ENCODE measurements around the gene IGF2BP2. TPM values are rescaled to one million over a fixed set of nuclear protein-coding genes. Genes with fewer than 3 reads are reported as not detected.

The IGF2BP2 gene
- total and polyA plus RNA-seq, 3 experiments from 2014 or later = 0.42 TPM; not detected in 1

DNA sequence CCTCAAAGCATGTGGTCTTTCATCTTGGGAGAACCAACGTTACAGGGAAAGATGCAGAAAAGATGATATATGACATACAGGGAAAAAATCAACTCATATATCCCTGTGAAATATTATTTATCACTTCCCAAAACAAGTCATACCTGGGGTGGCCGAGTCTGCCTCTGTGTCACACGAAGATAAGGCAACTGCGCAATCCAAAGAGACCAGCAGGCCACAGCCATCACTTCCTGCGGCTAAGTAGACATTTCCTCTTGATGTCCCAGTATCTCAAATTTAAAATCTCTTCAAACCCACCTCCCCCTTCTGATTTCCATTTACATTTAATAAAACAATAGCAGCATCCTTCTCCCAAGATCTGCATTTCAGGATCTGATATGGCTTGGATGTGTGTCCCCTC, 71.5 kb downstream of the IGF2BP2 start:
- Histone ChIP-seq H3K27ac (ENCODE audit: low read depth, low read length) (no peak overlapping the region), H3K27me3 (ENCODE audit: insufficient read depth, low read length, poor library complexity, severe bottlenecking) (no peaks in the 10 kb centered on the region), H3K4me1 (ENCODE audit: insufficient read depth, low read length) (no peaks in the 10 kb centered on the region), H3K9me3 (ENCODE audit: low read length) (no peaks in the 10 kb centered on the region), H3K36me3 (ENCODE audit: insufficient read depth, low read length) (no peaks in the 10 kb centered on the region), H3K4me3 (ENCODE audit: low read length) (no peak overlapping the region)
- no peak overlapping the region for H3K27ac Mint-ChIP-seq
- H3K9me3 Mint-ChIP-seq = peaks cover 0 to 9% (median 3%) of the 10 kb centered on the region in 5 donors
- ChIA-PET CTCF (no interaction called here), POLR2A (no interaction called here)
- peaks cover 0 to 6% (median 0%) of the 10 kb centered on the region in 3 donors for H3K36me3 Mint-ChIP-seq
- no peak overlapping the region for H3K4me3 Mint-ChIP-seq
- peaks cover 4 to 26% of the 10 kb centered on the region in 2 donors for H3K27me3 Mint-ChIP-seq
- no peaks in the 10 kb centered on the region for H3K4me1 Mint-ChIP-seq
- DNase-seq = no peak

DNA sequence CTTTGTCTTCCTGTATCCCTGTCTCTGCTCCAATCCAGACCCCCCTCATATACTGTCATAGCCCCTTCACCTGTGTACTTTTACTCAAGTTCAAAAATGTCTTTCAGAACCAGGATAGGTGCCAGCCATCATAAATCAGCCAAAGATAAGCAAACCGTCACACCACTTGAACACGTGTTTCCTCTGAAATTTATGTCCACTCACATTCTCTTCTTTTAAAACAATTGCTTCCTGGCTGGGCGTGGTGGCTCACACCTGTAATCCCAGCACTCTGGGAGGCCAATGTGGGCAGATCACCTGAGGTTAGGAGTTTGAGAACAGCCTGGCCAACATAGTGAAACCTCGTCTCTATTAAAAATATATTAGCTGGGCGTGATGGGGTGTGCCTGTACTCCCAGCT, 74.1 kb downstream of the IGF2BP2 start:
- no peak overlapping the region for H3K27ac ChIP-seq (ENCODE audit: low read depth, low read length)
- H3K36me3 ChIP-seq (ENCODE audit: insufficient read depth, low read length) = no peaks in the 10 kb centered on the region
- Mint-ChIP-seq H3K4me3 (no peak overlapping the region), H3K36me3 (peaks cover 0 to 6% (median 0%) of the 10 kb centered on the region in 3 donors), H3K27ac (no peak overlapping the region), H3K4me1 (no peaks in the 10 kb centered on the region), H3K9me3 (peaks cover 0 to 9% (median 0%) of the 10 kb centered on the region in 5 donors), H3K27me3 (peaks cover 4 to 23% of the 10 kb centered on the region in 2 donors)
- no peak for DNase-seq
- H3K4me3 ChIP-seq (ENCODE audit: low read length) = no peak overlapping the region
- H3K9me3 ChIP-seq (ENCODE audit: low read length) = no peaks in the 10 kb centered on the region
- POLR2A ChIA-PET = no interaction called here
- H3K4me1 ChIP-seq (ENCODE audit: insufficient read depth, low read length) = no peaks in the 10 kb centered on the region
- CTCF ChIA-PET = no interaction called here
- H3K27me3 ChIP-seq (ENCODE audit: insufficient read depth, low read length, poor library complexity, severe bottlenecking) = no peaks in the 10 kb centered on the region

DNA sequence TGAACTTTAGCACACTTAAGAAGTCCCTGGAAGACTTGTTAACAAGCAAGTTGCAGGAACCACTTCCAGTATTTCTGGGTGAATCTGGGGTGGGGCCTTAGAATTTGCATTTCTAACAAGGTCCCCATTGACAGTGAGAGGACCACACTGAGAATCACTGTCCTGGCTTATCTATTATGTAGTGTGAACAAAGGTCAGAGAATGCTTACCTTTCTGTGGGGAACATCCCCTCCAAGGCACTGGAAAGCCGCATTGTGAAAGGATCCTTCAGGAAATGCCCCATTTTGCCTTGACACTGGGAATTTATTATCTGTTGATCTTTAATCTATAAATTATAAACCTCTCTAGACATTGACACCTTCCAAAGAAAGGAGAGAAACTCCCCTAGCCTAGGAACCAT, 74.8 kb downstream of the IGF2BP2 start:
- peaks cover 0 to 6% (median 0%) of the 10 kb centered on the region in 3 donors for H3K36me3 Mint-ChIP-seq
- H3K4me3 Mint-ChIP-seq = no peak overlapping the region
- no peak overlapping the region for H3K4me3 ChIP-seq (ENCODE audit: low read length)
- no peak overlapping the region for H3K27ac ChIP-seq (ENCODE audit: low read depth, low read length)
- H3K27ac Mint-ChIP-seq = no peak overlapping the region
- no peaks in the 10 kb centered on the region for H3K27me3 ChIP-seq (ENCODE audit: insufficient read depth, low read length, poor library complexity, severe bottlenecking)
- peaks cover 4 to 29% of the 10 kb centered on the region in 2 donors for H3K27me3 Mint-ChIP-seq
- H3K36me3 ChIP-seq (ENCODE audit: insufficient read depth, low read length) = no peaks in the 10 kb centered on the region
- POLR2A ChIA-PET = no interaction called here
- DNase-seq = no peak
- CTCF ChIA-PET = no interaction called here
- no peaks in the 10 kb centered on the region for H3K4me1 Mint-ChIP-seq
- H3K4me1 ChIP-seq (ENCODE audit: insufficient read depth, low read length) = no peaks in the 10 kb centered on the region
- no peaks in the 10 kb centered on the region for H3K9me3 ChIP-seq (ENCODE audit: low read length)
- peaks cover 0 to 9% (median 0%) of the 10 kb centered on the region in 5 donors for H3K9me3 Mint-ChIP-seq

DNA sequence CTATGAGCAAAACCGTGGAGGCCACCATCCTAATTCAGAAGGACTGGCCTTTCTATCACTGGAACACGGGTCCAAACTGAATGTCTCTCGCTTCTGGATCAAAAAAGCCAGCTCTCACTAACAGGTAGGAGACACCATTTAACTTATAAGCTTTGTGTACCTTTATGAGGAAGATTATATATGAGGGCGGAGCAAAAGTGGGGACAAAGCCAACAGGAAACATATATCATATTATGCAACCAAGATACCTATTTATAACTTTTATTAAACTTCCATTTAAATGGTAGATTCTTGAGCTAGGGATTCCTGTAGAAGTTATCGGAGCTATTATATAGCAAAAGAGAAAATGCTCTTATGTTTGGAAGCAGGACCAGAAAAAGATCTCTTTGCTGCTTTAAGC, 78.4 kb downstream of the IGF2BP2 start:
- Mint-ChIP-seq H3K27me3 (peaks cover 4 to 34% of the 10 kb centered on the region in 2 donors), H3K9me3 (no peaks in the 10 kb centered on the region), H3K27ac (no peak overlapping the region), H3K4me3 (no peak overlapping the region), H3K4me1 (no peaks in the 10 kb centered on the region), H3K36me3 (no peaks in the 10 kb centered on the region)
- no peaks in the 10 kb centered on the region for H3K9me3 ChIP-seq (ENCODE audit: low read length)
- H3K36me3 ChIP-seq (ENCODE audit: insufficient read depth, low read length) = no peaks in the 10 kb centered on the region
- DNase-seq = no peak
- no peaks in the 10 kb centered on the region for H3K27me3 ChIP-seq (ENCODE audit: insufficient read depth, low read length, poor library complexity, severe bottlenecking)
- no peaks in the 10 kb centered on the region for H3K4me1 ChIP-seq (ENCODE audit: insufficient read depth, low read length)
- H3K27ac ChIP-seq (ENCODE audit: low read depth, low read length) = no peak overlapping the region
- ChIA-PET CTCF (interaction anchor here (0.9 kb wide), 1 partner anchor 9 kb away, joined by 3 read pairs; no protein-coding TSS in a partner anchor), POLR2A (no interaction called here)
- H3K4me3 ChIP-seq (ENCODE audit: low read length) = no peak overlapping the region

DNA sequence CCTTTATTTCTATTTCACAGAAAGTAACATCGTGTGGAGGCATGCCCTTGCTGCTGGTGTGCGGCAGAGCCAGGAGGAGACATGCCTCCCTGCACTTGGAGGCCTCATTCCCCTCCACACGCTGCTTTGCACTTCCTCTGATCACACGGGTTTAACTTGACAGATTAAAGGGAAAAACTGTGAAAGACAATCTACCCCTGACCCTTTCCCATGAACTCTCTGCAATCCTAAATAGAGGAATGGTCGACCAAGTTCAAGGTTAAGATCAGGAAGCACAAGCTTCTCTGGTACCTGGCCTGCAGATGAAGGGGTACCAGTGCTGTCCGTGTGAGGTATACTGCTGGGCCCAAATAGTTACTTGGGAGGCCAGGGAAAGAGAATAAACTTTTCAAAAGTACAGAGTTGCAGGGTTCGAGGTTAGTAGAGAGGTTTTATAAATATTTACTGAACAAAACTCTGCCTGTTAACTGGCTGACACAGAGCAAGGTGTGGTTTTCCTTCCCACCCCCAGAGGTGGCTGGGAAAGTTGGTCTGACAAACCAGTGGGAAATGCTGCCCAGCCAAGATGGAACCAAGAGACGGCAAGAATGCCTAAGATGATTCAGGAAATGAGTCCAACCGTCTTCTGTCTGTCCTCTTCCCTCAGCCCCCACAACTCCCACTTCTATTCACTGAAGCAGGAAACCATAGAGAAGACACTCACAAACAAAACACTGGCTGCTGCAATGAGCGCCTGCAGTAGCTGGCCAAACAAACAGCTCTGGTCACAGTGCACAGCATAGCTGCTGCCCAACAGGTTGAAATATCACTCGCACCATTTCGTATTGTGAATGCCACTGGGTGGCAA, 79.6 kb downstream of the IGF2BP2 start:
- Histone ChIP-seq H3K27me3 (ENCODE audit: insufficient read depth, low read length, poor library complexity, severe bottlenecking) (no peaks in the 10 kb centered on the region), H3K4me3 (ENCODE audit: low read length) (no peak overlapping the region), H3K4me1 (ENCODE audit: insufficient read depth, low read length) (no peaks in the 10 kb centered on the region), H3K9me3 (ENCODE audit: low read length) (no peaks in the 10 kb centered on the region), H3K27ac (ENCODE audit: low read depth, low read length) (no peak overlapping the region), H3K36me3 (ENCODE audit: insufficient read depth, low read length) (no peaks in the 10 kb centered on the region)
- H3K27ac Mint-ChIP-seq = peak overlapping the region in 1 of 8 donors; percentile 22
- POLR2A ChIA-PET = no interaction called here
- no peaks in the 10 kb centered on the region for H3K9me3 Mint-ChIP-seq
- DNase-seq = no peak
- no peak overlapping the region for H3K4me3 Mint-ChIP-seq
- CTCF ChIA-PET = interaction anchor here (0.9 kb wide), 1 partner anchor 10 kb away, joined by 3 read pairs; no protein-coding TSS in a partner anchor
- H3K27me3 Mint-ChIP-seq = peaks cover 4 to 38% of the 10 kb centered on the region in 2 donors
- no peaks in the 10 kb centered on the region for H3K36me3 Mint-ChIP-seq
- H3K4me1 Mint-ChIP-seq = no peaks in the 10 kb centered on the region

DNA sequence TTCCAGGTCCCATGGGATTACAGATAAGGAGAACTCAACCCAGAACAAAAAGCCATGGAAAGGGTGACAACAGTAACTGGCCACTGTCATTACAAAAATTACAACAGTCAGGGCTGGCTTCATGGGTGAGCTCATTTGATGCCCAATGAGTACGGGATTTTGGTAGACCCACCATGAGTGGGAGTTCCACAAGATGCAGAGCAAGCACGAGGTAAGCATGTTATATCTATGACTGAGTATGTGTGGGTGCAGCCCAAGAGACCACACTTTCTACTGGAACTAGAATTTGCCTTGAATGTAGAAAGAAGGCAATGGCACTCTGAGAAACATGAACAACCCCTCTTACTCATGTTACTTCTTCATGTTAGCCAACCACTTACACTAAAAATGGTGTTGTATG, 83.3 kb downstream of the IGF2BP2 start:
- ChIA-PET POLR2A (no interaction called here), CTCF (interaction anchor here (0.7 kb wide), 1 partner anchor 11 kb away, joined by 3 read pairs; no protein-coding TSS in a partner anchor)
- H3K4me3 ChIP-seq (ENCODE audit: low read length) = no peak overlapping the region
- no peaks in the 10 kb centered on the region for H3K36me3 ChIP-seq (ENCODE audit: insufficient read depth, low read length)
- Mint-ChIP-seq H3K27ac (no peak overlapping the region), H3K9me3 (no peaks in the 10 kb centered on the region), H3K27me3 (peaks cover 7 to 27% of the 10 kb centered on the region in 2 donors), H3K4me3 (no peak overlapping the region), H3K4me1 (no peaks in the 10 kb centered on the region), H3K36me3 (no peaks in the 10 kb centered on the region)
- no peaks in the 10 kb centered on the region for H3K27me3 ChIP-seq (ENCODE audit: insufficient read depth, low read length, poor library complexity, severe bottlenecking)
- no peaks in the 10 kb centered on the region for H3K9me3 ChIP-seq (ENCODE audit: low read length)
- no peaks in the 10 kb centered on the region for H3K4me1 ChIP-seq (ENCODE audit: insufficient read depth, low read length)
- H3K27ac ChIP-seq (ENCODE audit: low read depth, low read length) = no peak overlapping the region
- DNase-seq = no peak

DNA sequence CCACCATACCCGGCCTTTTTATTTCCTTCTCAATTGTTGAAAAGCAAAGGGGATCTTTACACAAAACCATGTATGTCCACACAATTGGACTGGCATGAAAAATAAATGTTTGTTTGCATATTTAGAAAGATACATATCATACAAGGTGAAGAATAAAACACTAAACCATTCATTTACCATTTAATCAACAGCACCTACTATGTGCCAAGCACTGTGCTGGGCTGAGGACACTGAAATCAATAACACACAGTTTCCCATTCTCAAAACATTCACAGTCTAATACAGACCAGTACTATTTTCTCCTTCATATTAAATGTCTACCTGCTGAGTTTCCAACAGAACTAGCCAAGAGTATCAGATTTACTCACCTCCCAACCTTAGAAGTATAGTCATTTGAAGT, 84.7 kb downstream of the IGF2BP2 start:
- Histone ChIP-seq H3K4me3 (ENCODE audit: low read length) (no peak overlapping the region), H3K9me3 (ENCODE audit: low read length) (no peaks in the 10 kb centered on the region), H3K27me3 (ENCODE audit: insufficient read depth, low read length, poor library complexity, severe bottlenecking) (no peaks in the 10 kb centered on the region), H3K36me3 (ENCODE audit: insufficient read depth, low read length) (no peaks in the 10 kb centered on the region), H3K4me1 (ENCODE audit: insufficient read depth, low read length) (no peaks in the 10 kb centered on the region), H3K27ac (ENCODE audit: low read depth, low read length) (no peak overlapping the region)
- no peaks in the 10 kb centered on the region for H3K4me1 Mint-ChIP-seq
- DNase-seq = no peak
- no peaks in the 10 kb centered on the region for H3K9me3 Mint-ChIP-seq
- no peak overlapping the region for H3K27ac Mint-ChIP-seq
- H3K36me3 Mint-ChIP-seq = no peaks in the 10 kb centered on the region
- ChIA-PET CTCF (no interaction called here), POLR2A (no interaction called here)
- peaks cover 4 to 15% of the 10 kb centered on the region in 2 donors for H3K27me3 Mint-ChIP-seq
- no peak overlapping the region for H3K4me3 Mint-ChIP-seq

DNA sequence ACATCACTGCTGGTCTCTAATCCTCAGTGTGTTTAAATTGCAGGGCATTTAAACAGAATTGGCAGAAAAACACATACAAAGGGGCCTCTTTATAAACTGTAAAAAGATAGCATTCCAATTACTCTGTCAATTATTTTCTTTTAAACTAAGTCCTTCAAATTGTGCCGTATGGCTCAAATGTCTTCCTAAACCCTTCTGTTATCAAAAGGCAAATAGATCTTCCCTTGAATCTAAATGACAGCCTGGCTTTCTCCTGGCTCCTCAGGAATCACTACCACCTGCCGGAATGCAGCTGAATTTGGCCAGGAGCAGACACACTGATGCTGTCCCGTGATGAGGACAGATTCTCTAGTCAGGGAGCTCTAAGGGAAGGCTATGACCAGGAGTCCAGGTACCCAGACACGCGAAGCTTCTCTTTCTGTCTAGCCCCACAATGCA, 85.6 kb downstream of the IGF2BP2 start:
- no peaks in the 10 kb centered on the region for H3K36me3 Mint-ChIP-seq

More for the DNA sequence above, 85.6 kb downstream of the IGF2BP2 start:
- ChIA-PET POLR2A (no interaction called here), CTCF (no interaction called here)
- Mint-ChIP-seq H3K27me3 (peaks cover 4 to 14% of the 10 kb centered on the region in 2 donors), H3K4me1 (no peaks in the 10 kb centered on the region), H3K27ac (no peak overlapping the region), H3K4me3 (no peak overlapping the region), H3K9me3 (no peaks in the 10 kb centered on the region)
- Histone ChIP-seq H3K4me1 (ENCODE audit: insufficient read depth, low read length) (no peaks in the 10 kb centered on the region), H3K4me3 (ENCODE audit: low read length) (no peak overlapping the region), H3K27ac (ENCODE audit: low read depth, low read length) (no peak overlapping the region), H3K27me3 (ENCODE audit: insufficient read depth, low read length, poor library complexity, severe bottlenecking) (no peaks in the 10 kb centered on the region), H3K9me3 (ENCODE audit: low read length) (no peaks in the 10 kb centered on the region), H3K36me3 (ENCODE audit: insufficient read depth, low read length) (no peaks in the 10 kb centered on the region)
- no peak for DNase-seq
